Endothelial cell of umbilical vein (primary cell): ENCODE data around the gene NGFR. TPM values are rescaled to one million over a fixed set of nuclear protein-coding genes. Genes with fewer than 3 reads are reported as not detected.

Experiments used
- BruUV-seq: library from RNA; stranded (reverse); fragments of 400-500 nt; replicated peaks from 2 replicates; lab custom pipeline; 2021; lab: Mats Ljungman, UMichigan
- CTCF ChIA-PET: fragments of 300-600, 350-600 bp; sonication (Branson Sonifier 250); formaldehyde crosslinking; loops from one replicate; lab custom pipeline; 2021; ENCODE audit warnings: antibody characterized with exemption, inconsistent platforms; lab: Charles Lee
- POLR2A ChIA-PET: fragments of 300-600, 350-600 bp; sonication (Branson Sonifier 250); formaldehyde crosslinking; loops from one replicate; lab custom pipeline; 2021; ENCODE audit warnings: antibody characterized with exemption, inconsistent platforms; lab: Charles Lee
- DNase-seq: peaks from one replicate; pipeline ENCODE4 v3.0.0-alpha.2; 2011; ENCODE audit warnings: low read depth, low spot score
- FAIRE-seq: peaks from 2 replicates; lab custom pipeline; 2011; peaks lifted over from hg19 to GRCh38; lab: Jason Lieb, UNC
- H2AFZ ChIP-seq: 2 replicates; pipeline ENCODE4 v1.6.0; 2012; ENCODE audit warnings: low read depth, low read length, control low read depth, inconsistent platforms
- H3K27ac ChIP-seq: 2 replicates; pipeline ENCODE4 v1.5.1; 2011; ENCODE audit warnings: low read depth, mild to moderate bottlenecking, control low read depth, low read length, moderate library complexity; ENCODE audit not compliant: insufficient read depth
- H3K27me3 ChIP-seq, 2 experiments: 2 replicates each; pipeline versions ENCODE4 v1.6.0 to v1.6.1; 2011; ENCODE audit warnings: low read length in 2 of 2, mixed read lengths in 1 of 2; ENCODE audit not compliant: control insufficient read depth in 2 of 2, insufficient read depth in 2 of 2
- H3K36me3 ChIP-seq, 2 experiments: 2 replicates in 1 of 2; 3 replicates in 1 of 2; pipeline ENCODE4 v1.5.1; 2011; ENCODE audit warnings: low read length in 2 of 2, mild to moderate bottlenecking in 1 of 2, moderate library complexity in 1 of 2; ENCODE audit not compliant: control insufficient read depth in 2 of 2, insufficient read depth in 2 of 2; ENCODE audit errors: extremely low read depth in 1 of 2
- H3K4me1 ChIP-seq: 3 replicates; pipeline ENCODE4 v1.5.1; 2011; ENCODE audit warnings: mild to moderate bottlenecking, low read length; ENCODE audit not compliant: control insufficient read depth, insufficient read depth; ENCODE audit errors: extremely low read depth
- H3K4me2 ChIP-seq: 2 replicates; pipeline ENCODE4 v1.6.1; 2011; ENCODE audit warnings: low read length, control low read depth, mixed read lengths; ENCODE audit not compliant: insufficient read depth
- H3K4me3 ChIP-seq, 3 experiments: fragments of 200-600 bp in 1 of 3; sonication (generic), shearing (Covaris generic) in 1 of 3; replicated peaks in 1 of 3; 2 replicates each; pipeline ENCODE4 v1.5.1; 2011 to 2016; ENCODE audit warnings: control low read depth in 3 of 3, low read length in 3 of 3, mild to moderate bottlenecking in 2 of 3, inconsistent platforms in 1 of 3, low read depth in 1 of 3, moderate library complexity in 1 of 3; ENCODE audit not compliant: insufficient read depth in 1 of 3
- H3K79me2 ChIP-seq: 2 replicates; pipeline ENCODE4 v1.6.0; 2012; ENCODE audit warnings: low read length, inconsistent platforms; ENCODE audit not compliant: control insufficient read depth, insufficient read depth
- H3K9ac ChIP-seq: replicated peaks from 2 replicates; pipeline ENCODE3; 2011; ENCODE audit warnings: low read length, control low read depth; ENCODE audit not compliant: insufficient read depth; ENCODE audit errors: extremely low read depth
- H3K9me1 ChIP-seq: replicated peaks from 3 replicates; pipeline ENCODE4 v1.6.0; 2011; ENCODE audit warnings: mild to moderate bottlenecking, low read length; ENCODE audit not compliant: control insufficient read depth, insufficient read depth; ENCODE audit errors: extremely low read depth
- H3K9me3 ChIP-seq: replicated peaks from 2 replicates; pipeline ENCODE4 v1.5.1; 2012; ENCODE audit warnings: low read length, inconsistent platforms; ENCODE audit not compliant: control insufficient read depth, insufficient read depth
- H4K20me1 ChIP-seq: replicated peaks from 2 replicates; pipeline ENCODE3; 2011; ENCODE audit warnings: mild to moderate bottlenecking, low read length; ENCODE audit not compliant: control insufficient read depth, insufficient read depth; ENCODE audit errors: extremely low read depth
- CTCF ChIP-seq, 2 donors: IDR thresholded peaks; 1 replicate in 1 of 2; 2 replicates in 1 of 2; pipeline ENCODE4 v1.5.1; 2011; ENCODE audit warnings: low read length in 2 of 2, mild to moderate bottlenecking in 2 of 2, moderate library complexity in 2 of 2, control low read depth in 1 of 2, inconsistent platforms in 1 of 2, low read depth in 1 of 2; ENCODE audit not compliant: insufficient read depth in 1 of 2; ENCODE audit errors: extremely low read depth in 1 of 2
- EZH2 ChIP-seq: IDR thresholded peaks from 2 replicates; pipeline ENCODE4 v1.6.1; 2012; ENCODE audit warnings: borderline replicate concordance, low read depth, mild to moderate bottlenecking, moderate library complexity, low read length, inconsistent platforms; ENCODE audit not compliant: severe bottlenecking
- FOS ChIP-seq: IDR thresholded peaks from 2 replicates; pipeline ENCODE4 v1.6.1; 2011; ENCODE audit warnings: mild to moderate bottlenecking, low read length, moderate library complexity, borderline replicate concordance; ENCODE audit not compliant: insufficient read depth
- GATA2 ChIP-seq: IDR thresholded peaks from 2 replicates; pipeline ENCODE4 v1.7.0; 2011; ENCODE audit warnings: low read depth, mild to moderate bottlenecking, moderate library complexity, mixed read lengths, low read length; ENCODE audit not compliant: insufficient read length, insufficient read depth
- JUN ChIP-seq: IDR thresholded peaks from 2 replicates; pipeline ENCODE4 v1.6.1; 2011; ENCODE audit warnings: borderline replicate concordance, low read depth; ENCODE audit not compliant: insufficient read length, insufficient read depth
- MYC ChIP-seq: IDR thresholded peaks from one replicate; pipeline ENCODE4 v1.6.1; 2011; ENCODE audit warnings: mild to moderate bottlenecking, low read depth, low read length
- POLR2A ChIP-seq: IDR thresholded peaks from 2 replicates; pipeline ENCODE4 v1.6.1; 2012; ENCODE audit warnings: low read depth, mild to moderate bottlenecking, control low read depth, low read length
- POLR2AphosphoS5 ChIP-seq: IDR thresholded peaks from 2 replicates; pipeline ENCODE4 v1.6.1; 2012; ENCODE audit warnings: low read depth, mild to moderate bottlenecking, control low read depth, low read length, moderate library complexity; ENCODE audit not compliant: insufficient read depth
- dilution Hi-C: fragments of 300-500 bp; cut with MboI; formaldehyde crosslinking; loops from one replicate; pipeline ENCODE4 v1.15.0; 2019; ENCODE audit warnings: low sequenced_read_pairs; ENCODE audit not compliant: extremely low pct_ligation_motif_present
- intact Hi-C: fragments of 100-400 bp; cut with micrococcal nuclease; formaldehyde crosslinking; loops from one replicate; pipeline ENCODE4 v1.10.0; 2022
- polyA plus RNA-seq, 4 experiments: library from polyadenylated mRNA; depleted of rRNA in 3 of 4; stranded (reverse) in 3 of 4; unstranded in 1 of 4; fragments of >200 nt; gene quantifications; 2 replicates each; pipeline versions ENCODE4 v1.2.1 to v1.2.3, GENCODE V29; 2011 to 2012; ENCODE audit warnings: missing spikeins in 1 of 4
- total RNA-seq: library from RNA; stranded (reverse); gene quantifications from 2 replicates; pipeline ENCODE4 v1.2.3, GENCODE V29; 2021
- TF ChIP-seq, protein P1 (sequence below): IDR thresholded peaks from 2 replicates; pipeline ENCODE4 v1.6.1; 2011; ENCODE audit not compliant: insufficient read depth, insufficient read length

Gene NGFR
- total and polyA plus RNA-seq, 2 donors (not counting 3 experiments of a cell fraction or from before 2014, with no cell fraction given): not detected

DNA sequence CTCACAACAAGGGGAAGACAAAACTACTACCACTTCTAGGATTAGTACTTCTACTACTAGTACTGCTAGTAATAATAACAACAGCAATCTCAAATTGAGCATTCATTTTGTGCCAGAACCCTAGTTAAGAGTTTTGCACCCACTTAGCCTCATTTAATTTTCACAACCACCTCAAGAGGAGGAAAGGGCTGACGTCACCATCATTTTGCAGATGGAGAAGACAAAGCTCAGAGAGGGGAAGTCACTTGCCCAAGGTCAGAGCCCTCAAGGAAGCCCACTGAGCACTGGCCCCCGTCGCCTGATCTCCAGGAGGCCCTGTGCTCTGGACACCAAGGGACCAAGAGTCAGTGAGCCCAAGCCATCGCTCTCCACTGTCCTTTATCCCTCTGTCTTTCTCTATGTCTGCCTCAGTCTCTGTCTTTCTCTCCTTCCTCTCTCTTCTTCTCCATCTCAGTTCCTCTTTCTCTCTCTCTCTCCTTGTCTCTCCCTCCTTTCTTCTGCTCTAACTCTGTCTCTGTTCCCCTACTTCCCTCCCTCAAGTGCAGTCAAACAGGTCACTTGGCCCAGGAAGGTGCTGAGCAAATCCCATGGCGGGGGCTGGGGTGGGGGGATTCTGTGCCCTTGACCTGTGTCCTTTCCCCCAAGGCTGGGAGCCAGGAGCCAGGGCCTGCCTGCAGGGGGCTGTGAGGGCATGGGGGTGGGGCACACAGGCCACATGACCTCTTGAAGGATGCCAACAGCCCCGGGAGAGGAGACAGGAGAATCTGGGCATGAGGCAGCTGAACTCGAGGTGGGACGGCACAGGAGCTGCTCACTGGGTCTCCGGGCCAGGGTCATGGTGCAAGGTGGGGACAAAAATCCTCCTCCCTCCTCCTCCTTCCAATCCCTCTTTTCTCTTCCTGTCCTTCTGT is 11.2 kb upstream of the NGFR start:
- H3K9me1 ChIP-seq: no peaks in the 10 kb centered on the region
- intact Hi-C loops: no loop called here
- no peak for FAIRE-seq
- no peak overlapping the region for H3K4me3 ChIP-seq
- dilution Hi-C loops: no loop called here
- POLR2A ChIA-PET: no interaction called here
- no TSS peak for BruUV-seq
- CTCF ChIA-PET: interaction anchor here (1.1 kb wide), 1 partner anchor 12 kb away, joined by 4 read pairs; no protein-coding TSS in a partner anchor
- TF ChIP-seq MYC (no peak), JUN (no peak), GATA2 (no peak), EZH2 (no peak), FOS (no peak), POLR2A (no peak), POLR2AphosphoS5 (no peak), CTCF (IDR thresholded peaks at IDR 0.05; ENCODE audit: extremely low read depth in 1 of 2, insufficient read depth in 1 of 2, low read depth in 1 of 2, low read length in 2 of 2) (no peak)
- TF ChIP-seq, protein P1, sequence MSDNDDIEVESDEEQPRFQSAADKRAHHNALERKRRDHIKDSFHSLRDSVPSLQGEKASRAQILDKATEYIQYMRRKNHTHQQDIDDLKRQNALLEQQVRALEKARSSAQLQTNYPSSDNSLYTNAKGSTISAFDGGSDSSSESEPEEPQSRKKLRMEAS: no peak
- no peak overlapping the region for H3K27ac ChIP-seq
- peaks cover 51 to 52% of the 10 kb centered on the region in 2 experiments for H3K27me3 ChIP-seq
- no peaks in the 10 kb centered on the region for H3K9me3 ChIP-seq
- no peaks in the 10 kb centered on the region for H4K20me1 ChIP-seq
- no peaks in the 10 kb centered on the region for H3K4me1 ChIP-seq
- no peak overlapping the region for H3K9ac ChIP-seq
- DNase-seq: no peak
- H3K4me2 ChIP-seq: no peak overlapping the region
- no peak overlapping the region for H2AFZ ChIP-seq
- H3K79me2 ChIP-seq: no peaks in the 10 kb centered on the region
- H3K36me3 ChIP-seq: no peaks in the 10 kb centered on the region
